Fibroblast of gingiva (primary cell): ENCODE data around the gene ANKRD34A.
"Not testable (repeated sequence)": the region's sequence is repeated elsewhere in the genome, so short reads cannot be mapped to it uniquely, and the experiment has no call there.

Source experiments
- DNase-seq: peaks from one replicate; pipeline ENCODE4 v3.0.0-alpha.2; 2011; ENCODE audit warnings: low read depth

ANKRD34A gene

GRCh38 chr1:145944532-145944931 lies 19.8 kb downstream of the ANKRD34A start:
- DNase-seq: no peak

DNA sequence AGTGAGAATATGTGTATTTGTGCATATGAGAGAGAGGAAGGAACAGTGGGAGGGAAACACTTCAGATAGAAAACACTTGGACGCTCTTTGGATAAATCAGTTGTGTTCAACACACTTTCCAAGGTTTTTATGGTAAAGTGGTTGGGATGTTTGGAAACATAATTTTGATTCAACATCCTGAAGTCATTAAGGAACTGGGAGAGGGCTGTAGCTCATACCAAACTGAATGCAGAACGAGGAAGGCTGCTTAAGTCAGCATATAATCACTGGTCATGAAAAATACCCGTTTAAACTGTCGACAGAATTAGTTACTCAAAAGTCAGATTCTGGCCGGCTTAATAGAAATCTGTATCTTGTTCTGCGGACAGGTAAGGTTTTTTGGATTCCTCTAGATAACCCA lies 21.5 kb downstream of the ANKRD34A start:
- DNase-seq: peak; percentile 60

DNA sequence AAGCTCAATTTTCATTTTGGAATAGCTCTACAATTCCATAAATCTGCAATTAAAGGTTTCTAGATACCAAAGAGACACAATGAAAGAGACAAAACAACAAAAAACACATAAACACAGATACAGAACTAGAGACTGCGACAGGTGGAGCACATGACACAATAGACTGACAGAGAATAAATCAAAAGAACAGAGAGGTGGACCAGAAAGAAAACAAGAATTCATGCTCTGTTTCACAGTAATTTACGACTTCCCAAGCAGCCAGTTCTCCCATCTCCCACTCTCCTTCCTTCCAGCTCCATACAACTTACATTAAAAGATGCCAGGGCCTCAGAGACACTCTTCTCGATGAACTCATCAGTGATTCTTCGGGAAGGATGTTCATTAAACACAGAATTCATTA lies 22.0 kb downstream of the ANKRD34A start:
- DNase-seq: no peak

- DNase-seq: no peak
These were observed 26.9 kb downstream of the ANKRD34A start for GRCh38 chr1:145937436-145937835.

- DNase-seq: no peak
These were observed 28.1 kb downstream of the ANKRD34A start for GRCh38 chr1:145936247-145936646.

DNA sequence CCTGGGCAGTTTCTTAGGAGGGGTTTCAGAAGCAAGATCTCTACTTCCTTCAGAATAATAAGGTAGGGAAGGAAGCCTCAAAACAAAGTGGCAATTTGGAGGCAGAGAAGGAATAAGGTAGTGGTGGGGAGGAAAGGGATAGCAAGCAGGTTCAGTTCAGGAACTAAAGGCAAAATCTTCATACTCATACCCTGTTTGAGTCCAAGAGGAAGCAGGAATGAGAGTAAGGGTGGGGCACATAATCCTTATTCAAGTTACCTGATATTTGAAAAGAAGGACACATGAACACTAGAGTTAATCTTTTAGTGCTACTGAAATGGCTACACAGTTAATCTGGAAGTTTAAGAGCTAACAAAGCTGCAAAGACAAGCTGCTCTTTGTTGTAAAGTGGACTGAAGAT lies 28.7 kb downstream of the ANKRD34A start:
- DNase-seq: no peak

- DNase-seq: not testable (repeated sequence)
These were observed 31.8 kb downstream of the ANKRD34A start for GRCh38 chr1:145932522-145933009.

- no peak for DNase-seq
These were observed 36.3 kb downstream of the ANKRD34A start for GRCh38 chr1:145927916-145928643.

DNA sequence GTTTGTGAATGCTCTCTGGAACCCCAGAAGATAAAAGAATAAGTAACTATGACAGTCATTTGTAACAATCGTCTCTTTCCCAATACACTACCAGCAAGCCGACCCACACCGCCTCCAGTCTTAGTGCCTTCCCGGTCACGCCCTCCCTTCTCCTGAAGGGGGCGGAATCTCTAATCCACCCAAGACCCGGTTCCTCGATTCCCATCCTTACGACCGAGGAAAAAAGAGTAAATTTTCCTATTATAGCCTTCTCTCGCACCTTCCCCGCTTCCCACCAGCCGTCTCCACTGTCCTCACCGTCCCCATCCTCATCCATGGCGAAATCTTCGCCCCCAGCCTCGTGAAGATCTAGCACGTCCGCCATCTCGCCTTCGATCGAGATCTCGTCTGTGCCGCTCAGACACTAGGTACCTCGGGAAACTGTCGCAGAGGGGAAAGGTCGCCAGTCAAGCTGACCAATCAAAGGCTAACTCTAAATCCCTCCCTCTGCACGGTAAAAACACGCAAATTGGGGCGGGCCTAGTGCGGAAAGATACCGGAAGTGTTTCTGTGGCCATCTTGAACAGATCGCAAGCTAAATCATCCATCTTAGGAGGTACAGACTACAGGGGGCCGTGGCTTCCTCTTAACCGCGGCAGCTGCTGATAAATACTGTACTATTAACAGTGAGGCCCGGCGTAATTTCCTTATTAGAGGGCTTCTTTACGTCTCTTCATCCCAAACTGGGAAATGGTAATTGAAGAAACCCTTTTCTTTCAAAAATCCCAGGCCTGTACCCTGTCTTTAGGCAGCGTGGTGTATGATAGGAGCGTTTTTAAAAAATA lies 37.1 kb downstream of the ANKRD34A start, which contains the start of gene RBM8A:
RBM8A (minus strand) TSS at position 422 of the 824 bp plus-strand sequence; CDS start at position 364, 58 bp downstream.
- DNase-seq: peak; percentile 98

- DNase-seq: no peak
These were observed 37.7 kb downstream of the ANKRD34A start for GRCh38 chr1:145926686-145927062.

DNA sequence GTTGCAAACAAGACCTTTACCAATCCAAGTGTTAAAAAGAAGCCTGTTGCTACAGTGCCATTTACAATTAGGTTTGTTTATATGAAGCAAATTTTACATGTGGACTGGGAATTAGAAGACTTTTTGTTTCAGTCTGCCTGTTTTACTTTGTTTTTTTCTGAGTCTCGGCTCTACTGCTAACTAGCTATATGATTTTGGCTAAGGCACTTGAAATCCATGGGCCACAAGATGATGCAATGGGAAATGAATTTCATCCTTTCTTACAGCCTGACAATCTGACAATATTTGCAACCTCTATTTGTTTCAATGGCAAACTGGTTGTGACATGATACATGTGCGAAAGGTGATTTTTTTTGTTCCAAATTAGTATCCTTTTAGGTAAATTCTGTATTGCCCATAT lies 42.1 kb downstream of the ANKRD34A start:
- peak; percentile 67 for DNase-seq

GRCh38 chr1:145920297-145920696 lies 44.1 kb downstream of the ANKRD34A start:
- not testable (repeated sequence) for DNase-seq

DNA sequence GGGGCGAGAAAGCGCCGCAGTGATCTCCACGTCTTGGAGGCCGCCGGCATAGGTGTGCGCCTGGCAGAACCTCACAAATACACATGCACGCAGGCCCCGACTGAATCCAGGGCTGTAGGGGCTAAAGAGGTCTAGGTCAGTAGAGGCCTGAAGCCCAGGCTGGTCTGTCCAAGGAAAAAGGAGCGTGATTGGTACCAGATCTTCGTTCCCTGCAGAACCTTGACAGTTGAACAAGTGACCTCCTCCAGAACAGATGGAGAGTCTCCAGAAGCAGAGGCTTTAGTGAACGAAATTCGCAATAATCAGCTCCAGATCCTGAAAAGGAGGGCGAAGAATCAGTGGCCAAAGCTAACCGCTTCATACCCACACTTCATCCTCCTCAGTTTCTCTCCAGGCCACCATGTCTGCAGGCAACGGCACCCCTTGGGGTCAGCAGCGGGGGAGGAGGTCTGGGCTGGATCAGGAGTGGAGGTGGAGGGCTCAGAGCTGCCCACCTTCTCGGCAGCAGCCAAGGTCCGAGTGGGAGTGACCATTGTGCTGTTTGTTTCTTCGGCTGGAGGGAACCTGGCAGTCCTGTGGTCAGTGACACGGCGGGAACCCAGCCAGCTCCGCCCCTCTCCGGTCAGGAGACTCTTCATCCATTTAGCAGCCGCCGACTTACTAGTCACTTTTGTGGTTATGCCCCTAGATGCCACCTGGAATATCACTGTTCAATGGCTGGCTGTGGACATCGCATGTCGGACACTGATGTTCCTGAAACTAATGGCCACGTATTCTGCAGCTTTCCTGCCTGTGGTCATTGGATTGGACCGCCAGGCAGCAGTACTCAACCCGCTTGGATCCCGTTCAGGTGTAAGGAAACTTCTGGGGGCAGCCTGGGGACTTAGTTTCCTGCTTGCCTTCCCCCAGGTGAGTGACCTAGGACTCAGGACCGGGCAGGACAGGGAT lies 45.1 kb downstream of the ANKRD34A start:
- peak; percentile 42 for DNase-seq

GRCh38 chr1:145918144-145918991 lies 46.0 kb downstream of the ANKRD34A start, which contains the start of gene PEX11B:
Gene PEX11B (minus strand): TSS chr1:145918717. CDS start chr1:145918688, 29 bp downstream.
- peak; percentile 85 for DNase-seq

DNA sequence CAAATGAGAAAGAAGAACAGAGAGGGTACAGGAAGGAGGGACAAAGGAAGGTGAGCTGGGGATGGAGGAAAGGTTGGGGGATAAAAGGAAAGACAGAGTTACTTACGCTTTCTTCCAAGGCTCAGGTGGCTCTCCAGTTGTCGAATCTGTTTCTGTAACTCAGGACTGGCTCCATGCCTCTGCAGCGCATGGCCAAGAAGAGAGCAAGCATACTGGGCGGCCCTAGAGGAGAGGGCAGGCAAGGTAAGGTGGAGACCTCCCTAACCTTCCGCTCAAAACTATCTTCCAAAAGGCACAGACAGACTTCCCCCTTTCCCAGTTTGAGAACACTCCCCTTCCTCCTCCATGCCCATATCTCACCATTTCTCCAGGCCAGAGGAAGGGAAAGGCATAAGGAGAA lies 46.8 kb downstream of the ANKRD34A start:
- no peak for DNase-seq

DNA sequence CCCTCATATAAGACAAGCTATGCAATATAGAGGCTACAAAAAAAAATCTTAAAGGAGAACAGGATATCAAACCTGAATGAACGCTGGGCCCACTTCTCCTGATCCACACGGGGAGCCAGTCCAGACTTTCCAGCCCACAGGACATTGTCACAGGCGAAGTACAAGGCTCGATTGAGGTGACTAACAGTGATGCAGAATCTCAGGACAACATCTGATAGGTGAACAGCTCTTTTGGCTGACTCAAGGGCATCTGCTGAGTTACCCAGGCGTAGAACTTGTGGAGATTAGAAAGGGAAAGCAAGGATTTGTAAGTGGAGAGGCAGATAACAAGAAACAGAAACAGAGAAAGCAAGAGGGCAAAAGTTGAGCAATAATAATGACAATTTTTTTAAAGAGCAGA lies 47.6 kb downstream of the ANKRD34A start:
- no peak for DNase-seq

GRCh38 chr1:145912128-145912641 lies 52.2 kb downstream of the ANKRD34A start:
- no peak for DNase-seq
